ENCODE results near the gene SLC7A9.

DNA sequence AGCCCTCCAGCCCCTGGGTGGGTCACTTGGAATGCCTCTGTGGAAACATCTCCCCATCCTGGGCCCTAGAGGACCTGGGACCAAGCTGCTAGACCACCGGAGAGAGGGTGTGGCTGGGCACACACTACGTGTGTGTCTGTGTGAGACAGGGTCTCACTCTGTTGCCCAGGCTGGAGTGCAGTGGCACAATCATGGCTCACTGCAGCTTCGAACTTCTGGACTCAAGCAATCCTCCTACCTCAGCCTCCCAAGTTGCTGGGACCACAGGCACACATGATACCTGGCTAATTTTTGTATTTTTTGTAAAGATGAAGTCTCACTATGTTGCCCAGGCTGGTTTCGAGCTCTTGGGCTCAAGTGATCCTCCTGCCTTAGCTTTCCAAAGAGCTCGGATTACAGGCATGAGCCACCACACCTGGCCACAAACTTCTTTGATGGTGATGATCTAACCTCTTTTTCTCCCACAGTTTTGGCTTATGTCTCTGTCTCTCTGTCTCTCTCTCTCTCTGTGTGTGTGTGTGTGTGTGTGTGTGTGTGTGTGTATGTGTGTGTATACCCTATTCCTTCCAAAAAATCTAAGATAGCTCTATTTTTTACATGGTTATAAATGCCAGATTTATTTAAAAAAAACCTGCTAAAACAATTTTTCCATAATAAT lies 32.1 kb upstream of the SLC7A9 start:
- TF ChIP-seq, protein P1, sequence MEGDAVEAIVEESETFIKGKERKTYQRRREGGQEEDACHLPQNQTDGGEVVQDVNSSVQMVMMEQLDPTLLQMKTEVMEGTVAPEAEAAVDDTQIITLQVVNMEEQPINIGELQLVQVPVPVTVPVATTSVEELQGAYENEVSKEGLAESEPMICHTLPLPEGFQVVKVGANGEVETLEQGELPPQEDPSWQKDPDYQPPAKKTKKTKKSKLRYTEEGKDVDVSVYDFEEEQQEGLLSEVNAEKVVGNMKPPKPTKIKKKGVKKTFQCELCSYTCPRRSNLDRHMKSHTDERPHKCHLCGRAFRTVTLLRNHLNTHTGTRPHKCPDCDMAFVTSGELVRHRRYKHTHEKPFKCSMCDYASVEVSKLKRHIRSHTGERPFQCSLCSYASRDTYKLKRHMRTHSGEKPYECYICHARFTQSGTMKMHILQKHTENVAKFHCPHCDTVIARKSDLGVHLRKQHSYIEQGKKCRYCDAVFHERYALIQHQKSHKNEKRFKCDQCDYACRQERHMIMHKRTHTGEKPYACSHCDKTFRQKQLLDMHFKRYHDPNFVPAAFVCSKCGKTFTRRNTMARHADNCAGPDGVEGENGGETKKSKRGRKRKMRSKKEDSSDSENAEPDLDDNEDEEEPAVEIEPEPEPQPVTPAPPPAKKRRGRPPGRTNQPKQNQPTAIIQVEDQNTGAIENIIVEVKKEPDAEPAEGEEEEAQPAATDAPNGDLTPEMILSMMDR (IDR thresholded peaks at IDR 0.05), result no peak
- TF ChIP-seq EP300 (IDR thresholded peaks at IDR 0.05), result no peak

Measured in esophagus muscularis mucosa (tissue), 3 donors.